Stimulated activated CD4-positive, alpha-beta T cell treated with anti-CD3 and anti-CD28 coated beads, Interleukin-4, amount 100 ng/mL, for 4 hours (primary cell): ENCODE data around the gene IDUA.
A peak's percentile ranks its signal among the peaks of the same experiment; 100 is the strongest.

Experiments used
- DNase-seq, 2 experiments: peaks; one replicate each; pipeline ENCODE4 v3.0.0-alpha.2; 2020

Gene IDUA

DNA sequence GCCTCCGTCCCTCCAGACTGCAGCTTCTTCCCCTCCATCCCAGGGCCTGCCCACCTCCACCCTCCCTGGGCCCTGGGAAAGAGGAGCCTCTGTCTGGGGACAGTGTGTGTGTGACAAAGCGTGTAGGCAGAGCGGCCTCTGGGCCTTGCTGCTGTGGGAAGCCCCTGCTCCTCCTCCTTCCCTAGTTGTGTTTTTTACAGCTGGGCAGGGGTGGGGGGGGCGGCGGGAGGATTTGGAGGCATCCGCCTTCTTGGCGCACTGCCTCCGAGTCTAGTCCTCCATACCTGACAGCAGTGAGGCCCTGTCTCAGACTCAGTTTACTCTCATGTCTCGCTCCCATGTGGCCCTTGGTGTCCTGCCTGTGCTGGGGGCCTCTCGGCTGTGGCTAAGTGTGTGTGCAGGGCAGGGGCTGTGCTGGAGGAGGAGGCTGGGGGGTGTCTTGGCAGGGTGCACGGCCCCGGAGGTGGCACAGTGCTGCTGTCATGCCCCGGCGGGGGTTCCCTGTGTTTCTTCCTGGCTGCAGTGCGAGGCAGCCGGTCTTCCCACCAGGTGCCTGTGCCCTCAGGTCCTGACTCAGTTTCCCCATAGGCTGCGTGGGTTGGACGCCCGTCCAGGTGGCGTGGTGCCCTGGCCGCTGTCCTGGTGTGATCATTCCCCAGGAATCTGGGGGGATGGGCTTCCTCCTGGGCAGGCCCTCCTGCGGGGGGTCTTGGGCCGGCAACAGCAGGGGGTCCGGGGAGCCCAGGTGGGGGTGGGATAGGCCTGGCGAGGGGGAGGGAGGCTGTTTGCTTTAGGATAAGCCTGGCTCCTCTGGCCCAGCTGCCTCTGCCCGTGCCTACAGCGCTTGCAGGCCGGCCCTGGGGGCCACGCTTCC, 31.5 kb downstream of the IDUA start:
- no peak for DNase-seq

DNA sequence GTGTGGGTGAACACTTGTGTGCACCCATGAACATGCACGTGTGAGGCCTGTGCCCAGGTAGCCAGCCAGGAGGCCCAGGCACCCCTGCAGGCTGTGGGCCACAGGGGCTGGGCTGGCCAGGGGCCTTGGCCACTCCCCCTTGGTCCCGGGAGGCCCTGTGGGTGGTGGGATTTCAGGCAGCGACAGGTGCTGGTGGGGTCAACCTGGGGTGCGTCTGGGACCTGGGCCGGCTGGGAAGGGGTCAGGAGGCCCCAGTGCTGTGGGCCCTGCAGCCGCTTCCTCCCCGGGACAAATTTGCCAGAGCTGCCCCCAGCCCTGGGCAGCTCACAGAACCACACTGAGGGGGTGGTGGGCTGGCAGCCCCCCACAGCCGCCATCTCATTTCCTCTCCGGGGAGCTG, 32.5 kb downstream of the IDUA start:
- DNase-seq: no peak

DNA sequence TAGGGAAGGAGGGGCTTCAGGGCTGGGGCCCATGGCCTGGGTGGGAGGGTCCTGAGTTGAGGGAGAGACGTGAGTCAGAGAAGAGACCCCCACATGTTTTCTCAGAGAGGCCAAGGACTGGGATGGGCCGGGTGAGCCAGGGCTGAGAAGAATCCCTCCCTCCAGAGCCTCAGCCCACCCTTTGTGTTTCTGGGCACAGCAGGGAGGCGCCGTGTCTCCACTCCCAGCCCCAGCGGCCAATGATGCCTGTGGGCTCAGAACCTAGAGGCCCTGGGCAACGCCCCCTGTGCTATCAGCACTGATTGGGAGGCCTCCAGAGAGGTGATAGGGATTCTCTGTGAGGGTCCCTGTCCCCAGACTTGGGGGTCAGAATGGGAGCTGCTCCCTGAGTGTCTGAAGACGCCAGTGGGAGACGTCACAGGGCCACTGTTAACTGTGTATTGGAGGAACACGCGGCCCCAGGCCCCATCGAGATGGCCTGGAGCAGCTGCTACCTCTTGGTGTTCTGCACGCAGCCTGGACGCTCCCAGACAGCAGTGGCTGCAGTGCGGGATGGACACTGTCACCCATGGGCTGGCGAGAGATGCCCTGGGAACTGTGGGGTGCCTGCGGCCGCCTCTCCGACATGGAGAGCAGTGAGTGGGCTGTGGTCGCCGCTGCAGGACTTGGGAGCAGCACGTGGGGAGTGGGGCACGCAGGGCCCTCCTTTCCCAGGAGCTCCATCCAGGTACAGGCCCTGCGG, 33.1 kb downstream of the IDUA start:
- no peak for DNase-seq

DNA sequence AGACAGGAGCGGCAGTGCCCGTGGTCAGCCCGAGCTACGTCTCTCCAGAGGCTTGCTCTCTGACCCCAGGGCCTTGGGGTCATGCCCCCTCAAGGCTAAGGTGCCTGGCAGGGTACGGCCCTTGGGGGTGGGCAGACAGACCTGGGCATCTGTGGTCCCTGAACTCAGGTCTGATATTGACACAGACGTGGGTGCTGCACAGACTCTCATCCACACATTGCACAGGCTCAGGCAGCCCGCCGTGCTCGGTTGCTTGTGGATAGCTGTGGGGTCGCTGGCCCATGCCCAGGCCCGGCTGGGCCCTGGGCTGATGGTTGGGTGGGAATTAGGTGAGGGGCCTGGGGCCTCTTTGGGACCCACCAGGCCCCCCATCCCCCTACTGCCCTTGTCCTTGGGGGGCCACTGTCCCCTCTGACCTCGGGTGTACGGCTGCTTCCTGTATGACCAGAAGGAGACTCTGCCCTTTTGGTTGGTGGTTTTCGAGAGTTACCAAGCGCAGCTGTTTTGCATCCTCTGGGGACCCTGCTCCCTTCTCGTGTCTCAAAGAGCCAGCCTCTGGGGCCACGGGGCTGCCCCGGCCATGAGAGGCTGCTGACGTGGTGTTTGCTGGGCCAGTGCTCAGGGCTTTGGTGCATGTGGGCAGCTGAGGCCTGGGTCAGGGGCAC, 34.7 kb downstream of the IDUA start:
- no peak for DNase-seq

DNA sequence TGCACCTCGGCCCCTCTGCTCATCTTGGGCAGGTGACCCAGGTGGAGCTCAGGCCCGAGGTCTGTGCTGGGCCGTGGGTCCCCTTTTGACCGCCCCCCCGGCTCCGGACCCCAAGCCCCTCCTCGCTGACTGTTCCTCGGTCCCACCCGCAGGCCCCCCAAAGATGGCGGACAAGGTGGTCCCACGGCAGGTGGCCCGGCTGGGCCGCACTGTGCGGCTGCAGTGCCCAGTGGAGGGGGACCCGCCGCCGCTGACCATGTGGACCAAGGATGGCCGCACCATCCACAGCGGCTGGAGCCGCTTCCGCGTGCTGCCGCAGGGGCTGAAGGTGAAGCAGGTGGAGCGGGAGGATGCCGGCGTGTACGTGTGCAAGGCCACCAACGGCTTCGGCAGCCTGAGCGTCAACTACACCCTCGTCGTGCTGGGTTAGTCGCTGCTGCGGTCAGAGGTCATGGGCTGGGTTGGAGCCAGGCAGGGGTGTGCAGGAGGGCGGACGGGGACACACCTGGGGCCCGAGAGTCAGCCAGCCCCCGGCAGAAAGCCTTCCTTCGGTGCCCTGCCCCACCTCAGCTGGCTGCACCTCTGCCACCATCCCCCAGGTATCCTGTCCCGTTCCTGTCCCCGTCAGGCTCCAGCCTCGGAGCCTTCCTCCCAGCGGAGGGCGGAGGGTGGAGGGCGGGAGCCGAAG, 35.4 kb downstream of the IDUA start:
- no peak for DNase-seq

DNA sequence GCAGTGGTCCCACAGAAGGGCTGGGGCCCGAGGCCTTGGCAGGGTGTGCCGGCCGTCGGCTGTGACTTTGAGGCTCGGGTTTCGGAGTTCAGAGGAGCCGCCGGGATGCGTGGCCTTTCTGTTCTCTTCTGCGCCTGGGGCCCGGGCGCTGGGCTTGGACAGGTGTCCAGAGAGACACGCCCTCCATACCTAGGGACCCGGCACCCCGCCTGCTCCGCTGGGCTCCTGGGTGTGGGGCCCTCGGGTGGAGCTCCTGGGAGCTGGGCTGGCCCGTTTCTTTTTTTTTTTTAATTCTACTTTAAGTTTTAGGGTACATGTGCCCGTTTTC, 35.9 kb downstream of the IDUA start:
- DNase-seq: no peak

DNA sequence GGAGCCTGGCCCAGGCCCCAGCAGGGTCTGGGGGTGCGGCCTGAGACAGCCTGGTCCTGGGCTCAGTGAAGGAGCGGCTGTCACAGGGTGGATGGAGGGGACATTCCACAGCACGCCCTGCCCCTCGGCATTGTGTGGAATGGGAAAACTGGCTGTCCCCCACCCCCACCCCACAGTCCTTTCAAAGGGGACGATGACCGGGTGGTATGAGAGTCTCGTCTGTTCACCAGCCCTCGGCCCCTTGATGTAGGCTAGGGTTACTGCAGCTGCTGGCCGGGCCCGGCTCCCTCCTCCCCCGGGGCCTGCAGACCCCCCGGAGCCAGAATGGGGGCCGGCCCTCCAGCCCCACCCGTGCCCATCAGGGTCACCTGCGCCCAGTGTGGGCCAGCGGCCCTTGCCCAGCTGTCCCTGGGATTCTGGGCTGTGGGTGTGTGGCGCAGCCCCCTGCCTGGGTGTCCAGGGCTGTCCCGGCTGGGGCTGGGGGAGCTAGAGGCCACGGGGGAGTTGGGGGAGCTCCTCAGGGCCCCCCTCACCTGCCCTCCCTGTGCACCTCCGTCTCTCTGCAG, 36.3 kb downstream of the IDUA start:
- DNase-seq: no peak

DNA sequence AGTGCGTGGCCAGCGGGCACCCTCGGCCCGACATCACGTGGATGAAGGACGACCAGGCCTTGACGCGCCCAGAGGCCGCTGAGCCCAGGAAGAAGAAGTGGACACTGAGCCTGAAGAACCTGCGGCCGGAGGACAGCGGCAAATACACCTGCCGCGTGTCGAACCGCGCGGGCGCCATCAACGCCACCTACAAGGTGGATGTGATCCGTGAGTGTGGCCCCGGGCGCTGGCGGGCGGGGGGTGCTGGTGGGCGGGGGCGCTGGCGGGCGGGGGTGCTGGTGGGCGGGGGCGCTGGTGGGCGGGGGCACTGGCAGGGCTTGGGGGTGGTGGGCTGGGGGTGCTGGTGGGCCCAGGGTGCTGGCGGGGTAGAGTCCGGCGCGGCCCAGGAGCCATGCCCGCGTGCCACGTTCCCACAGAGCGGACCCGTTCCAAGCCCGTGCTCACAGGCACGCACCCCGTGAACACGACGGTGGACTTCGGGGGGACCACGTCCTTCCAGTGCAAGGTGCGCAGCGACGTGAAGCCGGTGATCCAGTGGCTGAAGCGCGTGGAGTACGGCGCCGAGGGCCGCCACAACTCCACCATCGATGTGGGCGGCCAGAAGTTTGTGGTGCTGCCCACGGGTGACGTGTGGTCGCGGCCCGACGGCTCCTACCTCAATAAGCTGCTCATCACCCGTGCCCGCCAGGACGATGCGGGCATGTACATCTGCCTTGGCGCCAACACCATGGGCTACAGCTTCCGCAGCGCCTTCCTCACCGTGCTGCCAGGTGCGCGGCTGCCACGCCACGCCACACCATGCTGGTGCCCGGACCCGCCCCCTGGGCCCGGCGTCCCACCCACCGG, 37.3 kb downstream of the IDUA start:
- no peak for DNase-seq

DNA sequence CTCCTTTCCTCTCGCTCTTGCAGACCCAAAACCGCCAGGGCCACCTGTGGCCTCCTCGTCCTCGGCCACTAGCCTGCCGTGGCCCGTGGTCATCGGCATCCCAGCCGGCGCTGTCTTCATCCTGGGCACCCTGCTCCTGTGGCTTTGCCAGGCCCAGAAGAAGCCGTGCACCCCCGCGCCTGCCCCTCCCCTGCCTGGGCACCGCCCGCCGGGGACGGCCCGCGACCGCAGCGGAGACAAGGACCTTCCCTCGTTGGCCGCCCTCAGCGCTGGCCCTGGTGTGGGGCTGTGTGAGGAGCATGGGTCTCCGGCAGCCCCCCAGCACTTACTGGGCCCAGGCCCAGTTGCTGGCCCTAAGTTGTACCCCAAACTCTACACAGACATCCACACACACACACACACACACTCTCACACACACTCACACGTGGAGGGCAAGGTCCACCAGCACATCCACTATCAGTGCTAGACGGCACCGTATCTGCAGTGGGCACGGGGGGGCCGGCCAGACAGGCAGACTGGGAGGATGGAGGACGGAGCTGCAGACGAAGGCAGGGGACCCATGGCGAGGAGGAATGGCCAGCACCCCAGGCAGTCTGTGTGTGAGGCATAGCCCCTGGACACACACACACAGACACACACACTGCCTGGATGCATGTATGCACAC, 38.2 kb downstream of the IDUA start:
- DNase-seq: no peak

DNA sequence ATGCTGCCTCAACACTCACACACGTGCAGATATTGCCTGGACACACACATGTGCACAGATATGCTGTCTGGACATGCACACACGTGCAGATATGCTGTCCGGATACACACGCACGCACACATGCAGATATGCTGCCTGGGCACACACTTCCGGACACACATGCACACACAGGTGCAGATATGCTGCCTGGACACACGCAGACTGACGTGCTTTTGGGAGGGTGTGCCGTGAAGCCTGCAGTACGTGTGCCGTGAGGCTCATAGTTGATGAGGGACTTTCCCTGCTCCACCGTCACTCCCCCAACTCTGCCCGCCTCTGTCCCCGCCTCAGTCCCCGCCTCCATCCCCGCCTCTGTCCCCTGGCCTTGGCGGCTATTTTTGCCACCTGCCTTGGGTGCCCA, 39.3 kb downstream of the IDUA start:
- peak; percentile 20 to 39 for DNase-seq

DNA sequence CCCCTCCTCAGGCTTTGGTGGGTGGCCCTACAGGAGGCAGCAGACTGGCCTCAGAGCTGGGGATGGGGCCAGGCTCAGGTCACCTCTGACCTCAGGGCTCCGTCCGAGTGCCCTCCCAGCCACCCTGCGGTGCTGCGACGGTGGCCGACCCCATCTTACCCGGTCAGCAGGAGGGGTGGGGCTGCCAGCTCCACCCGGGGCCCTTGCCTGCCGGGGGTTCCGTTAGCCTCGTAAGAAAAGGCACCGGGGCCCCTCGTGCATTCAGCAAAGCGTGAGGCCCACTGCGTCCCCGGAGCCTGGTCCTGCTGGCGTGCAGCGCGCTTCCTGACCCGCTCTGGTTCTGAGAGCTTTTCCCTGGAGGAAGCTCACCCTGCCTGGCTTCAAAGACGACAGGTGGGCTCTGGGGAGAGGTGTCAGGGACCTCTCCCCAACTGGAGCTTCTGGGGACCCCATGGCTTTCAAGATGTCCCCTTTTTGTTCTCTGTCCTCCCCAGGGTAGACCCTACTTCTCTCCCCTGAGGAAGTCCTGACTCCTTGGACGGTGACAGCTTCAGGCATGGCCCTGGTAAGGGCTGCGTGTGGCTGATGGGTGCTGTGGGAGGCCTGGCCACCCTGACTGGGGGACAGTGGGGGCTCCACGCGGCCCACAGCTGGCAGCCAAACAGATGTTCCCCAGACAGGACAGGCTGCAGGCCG, 40.5 kb downstream of the IDUA start:
- DNase-seq: no peak

DNA sequence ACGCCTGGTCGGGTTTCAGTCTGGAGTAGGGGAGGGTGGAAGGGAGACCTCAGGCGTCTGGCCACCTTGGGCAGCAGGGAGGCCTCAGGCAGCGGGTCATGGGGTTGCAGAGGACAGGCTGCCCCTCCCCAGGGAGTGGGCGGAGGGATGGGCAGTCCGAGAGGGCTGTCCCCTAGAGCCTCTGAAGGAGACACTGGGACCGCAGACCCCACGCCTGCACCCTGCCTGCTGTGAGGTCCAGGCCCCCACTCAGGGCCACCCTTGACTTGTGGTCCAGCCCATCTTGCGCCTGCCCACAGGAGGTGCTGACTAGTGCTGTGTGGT, 41.0 kb downstream of the IDUA start:
- DNase-seq: no peak

DNA sequence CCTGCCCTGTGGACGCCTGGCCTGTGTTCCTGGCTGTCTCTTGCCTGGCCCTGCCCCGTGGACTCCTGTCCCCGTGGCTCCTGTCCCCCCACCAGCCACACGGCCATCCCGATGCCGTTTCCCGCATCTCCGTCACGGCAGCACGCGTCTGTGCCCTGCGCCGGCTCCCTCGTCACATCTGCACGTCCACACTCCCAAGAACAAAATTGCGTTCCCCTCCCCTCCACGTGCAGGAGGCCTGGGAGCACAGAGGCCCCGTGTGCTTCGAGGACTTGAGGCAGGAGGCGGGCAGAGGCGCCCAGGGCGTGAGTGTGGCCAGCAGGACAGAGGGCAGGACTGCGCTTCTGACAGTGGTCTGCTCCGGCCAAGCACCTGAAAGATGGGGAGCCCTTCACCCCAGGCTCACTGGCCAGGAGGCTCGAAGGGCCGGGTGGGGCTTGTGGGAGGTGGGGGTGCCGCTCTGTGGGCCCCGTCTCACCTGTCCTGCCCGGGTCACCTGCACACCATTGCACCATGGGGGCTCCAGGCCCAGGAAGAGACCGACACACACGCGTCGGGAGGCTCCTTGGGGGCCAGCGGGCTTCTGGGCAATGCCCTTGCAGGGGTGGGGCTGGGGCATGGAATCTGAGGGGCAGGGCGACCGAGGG, 41.9 kb downstream of the IDUA start:
- no peak for DNase-seq

DNA sequence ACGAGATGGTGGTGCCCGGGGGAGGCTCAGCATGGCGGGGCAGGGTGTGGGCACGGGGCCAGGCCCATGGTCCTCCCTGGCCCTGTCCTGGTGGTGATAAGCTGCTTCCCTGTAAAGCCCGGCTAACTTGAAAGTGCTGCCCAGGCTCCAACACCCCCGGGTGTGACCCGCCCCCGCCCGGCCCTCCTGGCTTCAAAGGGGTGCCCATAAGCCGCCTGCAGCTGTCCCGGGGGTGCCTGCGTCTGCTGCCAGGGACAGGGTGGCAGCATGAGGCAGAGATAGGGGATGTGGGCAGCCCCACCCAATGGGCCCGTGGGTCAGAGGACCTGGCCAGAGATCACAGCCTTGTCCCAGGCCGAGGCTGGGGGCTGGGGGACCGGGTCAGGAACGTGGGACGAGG, 42.7 kb downstream of the IDUA start:
- no peak for DNase-seq

DNA sequence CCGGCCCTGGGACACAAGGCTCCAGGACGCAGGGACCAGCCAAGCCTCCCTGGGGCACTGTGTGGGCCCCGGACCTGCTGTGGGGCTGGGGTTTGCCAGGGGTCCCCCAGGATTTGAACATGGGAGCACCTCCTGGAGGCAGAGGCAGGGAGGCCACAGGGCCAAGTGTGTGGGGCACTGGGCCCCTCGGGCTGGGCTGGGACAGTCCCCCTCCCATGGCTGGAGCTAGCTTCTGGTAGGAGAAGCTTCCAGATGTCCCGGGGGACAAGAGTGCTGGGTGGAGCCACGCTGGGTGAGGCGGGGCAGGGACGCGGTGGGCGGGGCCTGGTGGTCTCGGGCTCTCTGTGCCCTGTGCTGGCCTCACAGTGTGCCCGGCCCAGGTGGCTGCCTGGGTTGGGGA, 43.2 kb downstream of the IDUA start:
- no peak for DNase-seq

DNA sequence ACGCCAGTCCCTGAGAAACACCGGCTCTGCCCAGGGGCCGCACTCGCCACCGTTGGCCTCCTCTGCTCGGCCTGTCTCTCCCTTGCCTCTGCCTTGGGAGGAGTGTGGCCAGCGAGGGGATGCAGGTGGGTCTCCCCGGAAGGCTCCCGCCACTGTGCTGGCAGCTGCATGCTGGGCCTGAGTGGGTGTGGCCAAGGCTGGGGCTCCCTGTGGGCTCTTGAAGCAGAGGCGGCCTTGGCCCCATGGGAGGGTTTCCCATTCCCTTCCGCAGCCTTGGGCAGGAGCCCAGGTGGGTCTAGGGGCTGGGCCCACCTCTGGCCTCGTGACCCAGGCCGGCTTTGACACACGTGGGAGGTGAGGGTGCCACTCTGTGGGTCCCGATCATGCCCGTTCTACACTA, 43.7 kb downstream of the IDUA start:
- DNase-seq: no peak

DNA sequence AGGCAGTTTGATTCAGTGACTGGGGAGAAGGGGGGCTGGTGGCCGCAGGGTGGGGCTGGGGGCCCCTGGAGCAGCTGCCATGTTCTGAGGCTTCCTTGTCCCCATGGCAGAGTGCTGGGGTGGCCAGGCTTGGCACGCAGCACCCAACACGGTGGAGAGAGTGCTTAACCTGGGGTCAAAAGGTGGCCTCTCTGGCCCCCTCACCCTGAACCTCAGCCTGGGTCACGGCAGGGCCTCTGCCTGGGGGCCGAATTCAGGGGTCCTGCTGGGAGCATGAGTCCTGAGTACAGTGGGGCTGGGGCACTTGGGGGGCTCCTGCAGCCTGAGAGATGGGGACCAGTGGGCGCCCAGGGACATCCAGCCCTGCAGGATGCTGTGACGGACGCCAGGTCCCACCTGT, 44.5 kb downstream of the IDUA start:
- DNase-seq: no peak

DNA sequence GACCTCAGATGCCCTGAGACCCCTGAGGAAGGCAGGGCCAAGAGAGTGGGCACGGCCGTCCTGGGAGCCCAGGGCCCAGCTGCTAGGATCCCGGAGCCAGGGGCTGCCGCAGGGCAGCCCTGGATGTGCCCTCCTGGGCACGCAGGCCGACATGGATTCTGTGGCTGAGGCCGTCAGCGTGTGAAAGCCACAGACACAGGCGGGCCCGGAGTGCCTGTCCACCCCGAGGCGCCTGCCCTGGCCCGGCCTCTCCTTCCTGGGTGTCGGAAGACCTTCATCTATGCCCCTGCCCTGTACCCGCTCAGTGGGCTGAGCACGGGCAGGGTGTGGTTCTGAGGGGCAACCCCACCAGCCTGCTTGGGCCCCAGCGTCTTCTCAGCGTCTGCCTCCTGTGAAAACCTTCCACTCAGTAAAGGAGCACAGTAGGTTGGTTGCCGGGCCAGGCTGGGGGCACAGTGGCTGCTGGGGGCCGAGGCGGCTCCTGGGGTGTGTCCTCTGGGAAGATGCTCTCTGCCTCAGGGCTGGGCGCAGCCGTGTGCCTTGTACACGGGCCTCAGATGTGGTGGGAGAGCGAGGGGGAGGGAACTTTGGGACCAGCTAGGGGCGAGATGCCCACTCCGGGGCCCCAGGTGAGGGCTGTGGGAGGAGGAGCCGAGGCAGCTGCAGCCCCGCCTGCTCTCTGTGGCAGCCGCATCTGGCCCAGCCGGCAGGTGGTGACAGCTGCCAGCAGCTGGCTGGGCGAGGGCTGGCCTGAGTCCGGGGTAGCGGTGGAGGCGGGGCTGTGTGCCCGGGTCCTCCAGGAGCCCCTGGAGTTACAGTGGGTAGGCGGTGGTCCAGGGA, 45.3 kb downstream of the IDUA start:
- DNase-seq: no peak

DNA sequence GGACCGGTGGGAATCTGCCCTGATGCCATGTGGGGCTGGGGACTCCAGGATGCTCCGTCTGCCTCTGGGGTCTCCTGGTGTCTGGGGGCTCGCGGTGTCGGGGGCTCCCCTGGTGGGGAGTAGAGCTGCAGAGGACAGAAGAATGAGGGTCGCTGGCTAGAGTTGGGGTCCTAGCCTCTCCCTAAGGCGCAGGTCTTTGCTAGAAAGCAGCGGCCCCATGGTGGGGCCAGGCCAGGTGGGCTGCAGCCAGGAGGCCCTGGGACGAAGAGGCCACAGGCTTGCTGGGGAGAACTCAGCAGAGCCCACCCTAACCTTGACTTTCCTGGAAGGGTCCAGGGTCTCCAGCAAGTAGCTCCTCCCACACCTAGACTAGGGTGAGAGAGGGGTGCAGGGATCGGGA, 46.0 kb downstream of the IDUA start:
- DNase-seq: no peak
